ENCODE measurements around the gene NECAB2.

NECAB2 gene

GRCh38 chr16:84024854-84025253, 56.8 kb downstream of the NECAB2 start:
- no peak for TF ChIP-seq EZH2 (IDR thresholded peaks at IDR 0.05; ENCODE audit: borderline replicate concordance, low read depth, low read length, severe bottlenecking)
- Histone ChIP-seq H3K36me3 (ENCODE audit: insufficient read depth, low read length) (no peaks in the 10 kb centered on the region), H2AFZ (ENCODE audit: low read depth, low read length) (no peak overlapping the region), H3K27me3 (ENCODE audit: insufficient read depth, low read length, poor library complexity) (peaks cover 8% of the 10 kb centered on the region), H3K27ac (ENCODE audit: low read length) (no peak overlapping the region), H3K9ac (ENCODE audit: low read depth, low read length) (no peak overlapping the region), H3K4me1 (ENCODE audit: insufficient read depth, low read length) (no peaks in the 10 kb centered on the region), H3K4me2 (ENCODE audit: insufficient read depth, low read length) (no peak overlapping the region), H3K9me3 (ENCODE audit: insufficient read depth, low read length, severe bottlenecking) (peaks cover 7% of the 10 kb centered on the region), H4K20me1 (ENCODE audit: insufficient read depth, low read length) (peaks cover 2% of the 10 kb centered on the region; the same call in 1 of the 2 replicates), H3K4me3 (ENCODE audit: low read depth in 1 of 2, low read length in 2 of 2) (no peak overlapping the region), H3K79me2 (ENCODE audit: insufficient read depth, low read length) (no peaks in the 10 kb centered on the region)
- no peak for ATAC-seq (ENCODE audit: insufficient read depth, low read depth)
- DNase-seq = no peak

- Histone ChIP-seq H4K20me1 (ENCODE audit: insufficient read depth, low read length) (peaks cover 9% of the 10 kb centered on the region), H3K9me3 (ENCODE audit: insufficient read depth, low read length, severe bottlenecking) (peaks cover 1% of the 10 kb centered on the region), H2AFZ (ENCODE audit: low read depth, low read length) (no peak overlapping the region), H3K79me2 (ENCODE audit: insufficient read depth, low read length) (no peaks in the 10 kb centered on the region), H3K9ac (ENCODE audit: low read depth, low read length) (no peak overlapping the region), H3K36me3 (ENCODE audit: insufficient read depth, low read length) (no peaks in the 10 kb centered on the region), H3K4me3 (ENCODE audit: low read depth in 1 of 2, low read length in 2 of 2) (no peak overlapping the region), H3K27ac (ENCODE audit: low read length) (no peak overlapping the region), H3K4me1 (ENCODE audit: insufficient read depth, low read length) (no peaks in the 10 kb centered on the region), H3K4me2 (ENCODE audit: insufficient read depth, low read length) (no peak overlapping the region), H3K27me3 (ENCODE audit: insufficient read depth, low read length, poor library complexity) (peaks cover 10% of the 10 kb centered on the region)
- no peak for TF ChIP-seq CTCF (IDR thresholded peaks at IDR 0.05; ENCODE audit: borderline replicate concordance, extremely low read depth, low read length, poor library complexity, severe bottlenecking)
- no peak for TF ChIP-seq EZH2 (IDR thresholded peaks at IDR 0.05; ENCODE audit: borderline replicate concordance, low read depth, low read length, severe bottlenecking)
- ATAC-seq (ENCODE audit: insufficient read depth, low read depth) (no peak), DNase-seq (no peak)
Observed at GRCh38 chr16:84026606-84027005, 58.6 kb downstream of the NECAB2 start.

- Histone ChIP-seq H4K20me1 (ENCODE audit: insufficient read depth, low read length) (peaks cover 9% of the 10 kb centered on the region), H3K4me2 (ENCODE audit: insufficient read depth, low read length) (no peak overlapping the region), H3K27ac (ENCODE audit: low read length) (no peak overlapping the region), H3K79me2 (ENCODE audit: insufficient read depth, low read length) (no peaks in the 10 kb centered on the region), H2AFZ (ENCODE audit: low read depth, low read length) (no peak overlapping the region), H3K36me3 (ENCODE audit: insufficient read depth, low read length) (no peaks in the 10 kb centered on the region), H3K4me1 (ENCODE audit: insufficient read depth, low read length) (no peaks in the 10 kb centered on the region), H3K4me3 (ENCODE audit: low read depth in 1 of 2, low read length in 2 of 2) (no peak overlapping the region), H3K27me3 (ENCODE audit: insufficient read depth, low read length, poor library complexity) (peaks cover 10% of the 10 kb centered on the region), H3K9me3 (ENCODE audit: insufficient read depth, low read length, severe bottlenecking) (no peaks in the 10 kb centered on the region), H3K9ac (ENCODE audit: low read depth, low read length) (no peak overlapping the region)
- no peak for TF ChIP-seq CTCF (IDR thresholded peaks at IDR 0.05; ENCODE audit: borderline replicate concordance, extremely low read depth, low read length, poor library complexity, severe bottlenecking)
- no peak for TF ChIP-seq EZH2 (IDR thresholded peaks at IDR 0.05; ENCODE audit: borderline replicate concordance, low read depth, low read length, severe bottlenecking)
- ATAC-seq (ENCODE audit: insufficient read depth, low read depth) (no peak), DNase-seq (no peak)
Observed at GRCh38 chr16:84027625-84028024, 59.6 kb downstream of the NECAB2 start.

- H3K36me3 ChIP-seq (ENCODE audit: insufficient read depth, low read length) = no peaks in the 10 kb centered on the region
- no peaks in the 10 kb centered on the region for H3K9me3 ChIP-seq (ENCODE audit: insufficient read depth, low read length, severe bottlenecking)
- TF ChIP-seq EZH2 (IDR thresholded peaks at IDR 0.05; ENCODE audit: borderline replicate concordance, low read depth, low read length, severe bottlenecking) (no peak), CTCF (IDR thresholded peaks at IDR 0.05; ENCODE audit: borderline replicate concordance, extremely low read depth, low read length, poor library complexity, severe bottlenecking) (no peak)
- ATAC-seq (ENCODE audit: insufficient read depth, low read depth) = no peak
- DNase-seq = no peak
- H3K9ac ChIP-seq (ENCODE audit: low read depth, low read length) = no peak overlapping the region
- H3K4me3 ChIP-seq (ENCODE audit: low read depth in 1 of 2, low read length in 2 of 2) = no peak overlapping the region
- H3K27me3 ChIP-seq (ENCODE audit: insufficient read depth, low read length, poor library complexity) = peaks cover 10% of the 10 kb centered on the region
- no peaks in the 10 kb centered on the region for H3K4me1 ChIP-seq (ENCODE audit: insufficient read depth, low read length)
- no peak overlapping the region for H3K27ac ChIP-seq (ENCODE audit: low read length)
- H3K79me2 ChIP-seq (ENCODE audit: insufficient read depth, low read length) = no peaks in the 10 kb centered on the region
- H3K4me2 ChIP-seq (ENCODE audit: insufficient read depth, low read length) = no peak overlapping the region
- no peak overlapping the region for H2AFZ ChIP-seq (ENCODE audit: low read depth, low read length)
- peaks cover 9% of the 10 kb centered on the region for H4K20me1 ChIP-seq (ENCODE audit: insufficient read depth, low read length)
Observed at GRCh38 chr16:84029297-84030047, 61.4 kb downstream of the NECAB2 start.
